NCI-H2107 treated with DMSO at 0.1 percent for 48 hours (cell line): ENCODE measurements around the gene ING3.
"Not testable (repeated sequence)": the region's sequence is repeated elsewhere in the genome, so short reads cannot be mapped to it uniquely, and the experiment has no call there.

ENCODE experiments used
- DNase-seq: peaks from one replicate; lab custom pipeline; 2025; ENCODE audit not compliant: unreplicated experiment; lab: John Stamatoyannopoulos, UW

The ING3 gene

GRCh38 chr7:121001234-121001906, 50.8 kb downstream of the ING3 start:
- DNase-seq = no peak

- DNase-seq = no peak
These were observed 51.6 kb downstream of the ING3 start for GRCh38 chr7:121002048-121002756.

- no peak for DNase-seq
These were observed 52.2 kb downstream of the ING3 start for GRCh38 chr7:121002757-121003200.

- DNase-seq = no peak
These were observed 53.6 kb downstream of the ING3 start for GRCh38 chr7:121003986-121004685.

GRCh38 chr7:121005058-121005457, 54.5 kb downstream of the ING3 start:
- DNase-seq = not testable (repeated sequence)

GRCh38 chr7:121005996-121006584, 55.5 kb downstream of the ING3 start:
- no peak for DNase-seq

GRCh38 chr7:121006711-121007315, 56.2 kb downstream of the ING3 start:
- no peak for DNase-seq

GRCh38 chr7:121008816-121009215, 58.2 kb downstream of the ING3 start:
- no peak for DNase-seq

- no peak for DNase-seq
These were observed 60.8 kb downstream of the ING3 start for GRCh38 chr7:121011401-121011800.

- no peak for DNase-seq
These were observed 61.7 kb downstream of the ING3 start for GRCh38 chr7:121012170-121012874.

- no peak for DNase-seq
These were observed 62.3 kb downstream of the ING3 start for GRCh38 chr7:121012919-121013318.

- no peak for DNase-seq
These were observed 65.0 kb downstream of the ING3 start for GRCh38 chr7:121015560-121015959.

- DNase-seq = no peak
These were observed 66.4 kb downstream of the ING3 start for GRCh38 chr7:121016966-121017365.

- no peak for DNase-seq
These were observed 67.0 kb downstream of the ING3 start for GRCh38 chr7:121017586-121017985.

- DNase-seq = no peak
These were observed 68.4 kb downstream of the ING3 start for GRCh38 chr7:121019018-121019417.

- no peak for DNase-seq
These were observed 69.8 kb downstream of the ING3 start for GRCh38 chr7:121020249-121020988.

- no peak for DNase-seq
These were observed 70.7 kb downstream of the ING3 start for GRCh38 chr7:121020989-121021969.

- DNase-seq = no peak
These were observed 72.6 kb downstream of the ING3 start for GRCh38 chr7:121023194-121023593.
